BJ (cell line): ENCODE measurements around the gene TMEM140. TPM values are rescaled to one million over a fixed set of nuclear protein-coding genes. Genes with fewer than 3 reads are reported as not detected.

Experiments
- CTCF ChIA-PET: fragments of 350-600 bp; formaldehyde crosslinking; extraction: SDS; loops from one replicate; lab custom pipeline; 2021; ENCODE audit warnings: antibody characterized with exemption, inconsistent platforms; lab: Yijun Ruan, JAX
- POLR2A ChIA-PET: fragments of 300-600 bp; sonication (Branson Sonifier 250); formaldehyde crosslinking; extraction: SDS; loops from one replicate; lab custom pipeline; 2021; ENCODE audit warnings: antibody characterized with exemption; lab: Charles Lee
- DNase-seq: peaks from one replicate; pipeline ENCODE4 v3.0.0-alpha.2; 2011; ENCODE audit warnings: low read depth
- H3K27me3 ChIP-seq: 2 replicates; pipeline ENCODE4 v1.6.0; 2011; ENCODE audit warnings: low read length; ENCODE audit not compliant: control insufficient read depth, insufficient read depth
- H3K36me3 ChIP-seq: 2 replicates; pipeline ENCODE4 v1.5.1; 2011; ENCODE audit warnings: low read length; ENCODE audit not compliant: control insufficient read depth, insufficient read depth
- H3K4me3 ChIP-seq: 2 replicates; pipeline ENCODE4 v1.5.1; 2011; ENCODE audit warnings: low read depth, mild to moderate bottlenecking, control low read depth, low read length
- polyA minus RNA-seq: library from RNA; depleted of rRNA, polyadenylated mRNA; stranded (reverse); fragments of >200 nt; gene quantifications from 2 replicates; pipeline ENCODE4 v1.2.3, GENCODE V29; 2011; rRNA and poly(A)+ RNA removed
- polyA plus RNA-seq: library from polyadenylated mRNA; depleted of rRNA; stranded (reverse); fragments of >200 nt; gene quantifications from 2 replicates; pipeline ENCODE4 v1.2.3, GENCODE V29; 2011; rRNA removed
- TF ChIP-seq, protein P1 (sequence below): IDR thresholded peaks from 2 replicates; pipeline ENCODE4 v1.5.1; 2011; ENCODE audit warnings: low read depth, mild to moderate bottlenecking, control low read depth, inconsistent platforms, low read length, moderate library complexity; ENCODE audit not compliant: insufficient read depth

Gene TMEM140
- polyA plus RNA-seq (4.1 and 5.5 TPM in 2 replicates), polyA minus RNA-seq (2.0 and 2.6 TPM in 2 replicates)

- CTCF ChIA-PET: interaction anchor here (1.0 to 1.3 kb wide), 5 partner anchors 9 to 162 kb away, joined by 3 to 5 read pairs (median 4); partner anchors contain the start of gene AGBL3
- TF ChIP-seq, protein P1, sequence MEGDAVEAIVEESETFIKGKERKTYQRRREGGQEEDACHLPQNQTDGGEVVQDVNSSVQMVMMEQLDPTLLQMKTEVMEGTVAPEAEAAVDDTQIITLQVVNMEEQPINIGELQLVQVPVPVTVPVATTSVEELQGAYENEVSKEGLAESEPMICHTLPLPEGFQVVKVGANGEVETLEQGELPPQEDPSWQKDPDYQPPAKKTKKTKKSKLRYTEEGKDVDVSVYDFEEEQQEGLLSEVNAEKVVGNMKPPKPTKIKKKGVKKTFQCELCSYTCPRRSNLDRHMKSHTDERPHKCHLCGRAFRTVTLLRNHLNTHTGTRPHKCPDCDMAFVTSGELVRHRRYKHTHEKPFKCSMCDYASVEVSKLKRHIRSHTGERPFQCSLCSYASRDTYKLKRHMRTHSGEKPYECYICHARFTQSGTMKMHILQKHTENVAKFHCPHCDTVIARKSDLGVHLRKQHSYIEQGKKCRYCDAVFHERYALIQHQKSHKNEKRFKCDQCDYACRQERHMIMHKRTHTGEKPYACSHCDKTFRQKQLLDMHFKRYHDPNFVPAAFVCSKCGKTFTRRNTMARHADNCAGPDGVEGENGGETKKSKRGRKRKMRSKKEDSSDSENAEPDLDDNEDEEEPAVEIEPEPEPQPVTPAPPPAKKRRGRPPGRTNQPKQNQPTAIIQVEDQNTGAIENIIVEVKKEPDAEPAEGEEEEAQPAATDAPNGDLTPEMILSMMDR: peak; percentile 31; the same call in 1 of the 2 replicates
- no peaks in the 10 kb centered on the region for H3K27me3 ChIP-seq
- DNase-seq: no peak
- H3K36me3 ChIP-seq: no peaks in the 10 kb centered on the region
- H3K4me3 ChIP-seq: peak within 1 kb of the TSS; percentile 29
- POLR2A ChIA-PET: no interaction called here
Observed at GRCh38 chr7:135147899-135148721, at the start of gene TMEM140. Gene TMEM140, plus strand, starts transcription at chr7:135148072. Its CDS starts 16,370 bp downstream, at chr7:135164442.

GRCh38 chr7:135098391-135098790 is 49.5 kb upstream of the TMEM140 start:
- ChIA-PET POLR2A (no interaction called here), CTCF (no interaction called here)
- H3K4me3 ChIP-seq: no peak overlapping the region
- H3K36me3 ChIP-seq: no peaks in the 10 kb centered on the region
- no peak for DNase-seq
- H3K27me3 ChIP-seq: no peaks in the 10 kb centered on the region
- TF ChIP-seq, protein P1: no peak

DNA sequence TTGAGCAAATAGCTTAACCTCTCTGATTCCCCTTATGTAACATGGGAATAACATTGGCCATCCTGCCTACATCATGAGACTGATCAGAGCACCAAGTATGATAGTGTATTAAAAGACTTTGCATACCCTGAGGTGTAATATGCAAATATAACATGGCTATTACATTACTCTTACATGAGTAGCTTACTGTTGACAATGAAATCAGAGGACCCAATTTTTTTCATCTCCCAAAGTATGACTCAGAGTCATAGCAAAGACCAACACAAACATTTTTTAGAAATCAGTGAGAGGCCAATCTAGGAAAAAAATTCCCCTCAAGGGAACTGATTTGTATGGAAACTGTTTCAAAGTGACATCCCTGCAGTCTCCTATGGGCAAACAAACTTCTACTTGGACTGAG is 47.0 kb upstream of the TMEM140 start:
- CTCF ChIA-PET: no interaction called here
- POLR2A ChIA-PET: no interaction called here
- H3K4me3 ChIP-seq: no peak overlapping the region
- TF ChIP-seq, protein P1: no peak
- H3K36me3 ChIP-seq: no peaks in the 10 kb centered on the region
- peak; percentile 6 for DNase-seq
- no peaks in the 10 kb centered on the region for H3K27me3 ChIP-seq

- H3K36me3 ChIP-seq: no peaks in the 10 kb centered on the region
- no peaks in the 10 kb centered on the region for H3K27me3 ChIP-seq
- TF ChIP-seq, protein P1: no peak
- POLR2A ChIA-PET: no interaction called here
- H3K4me3 ChIP-seq: no peak overlapping the region
- CTCF ChIA-PET: no interaction called here
- no peak for DNase-seq
Observed at GRCh38 chr7:135102372-135102771, 45.5 kb upstream of the TMEM140 start.

DNA sequence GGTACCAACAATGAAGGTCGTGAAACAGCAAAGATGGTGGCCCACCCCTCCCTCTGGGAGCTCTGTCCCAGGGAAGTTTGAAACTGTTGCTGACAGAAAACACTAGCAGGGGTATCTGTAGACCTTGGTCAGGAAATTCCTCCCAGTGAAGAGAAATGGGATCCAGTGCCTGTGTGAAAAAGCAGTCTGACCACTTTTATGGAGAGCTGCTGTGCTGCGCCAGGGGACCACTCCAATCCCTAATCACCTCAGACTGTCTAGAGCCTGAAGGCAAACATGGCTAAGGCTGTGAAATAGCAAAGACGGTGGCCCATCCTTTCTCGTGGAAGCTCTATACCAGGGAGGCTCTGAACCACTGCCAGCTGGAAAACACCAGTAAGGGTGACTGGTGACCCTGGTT is 38.3 kb upstream of the TMEM140 start:
- Histone ChIP-seq H3K27me3 (no peaks in the 10 kb centered on the region; the same call in 1 of the 2 replicates), H3K36me3 (no peaks in the 10 kb centered on the region), H3K4me3 (no peak overlapping the region)
- CTCF ChIA-PET: no interaction called here
- DNase-seq: no peak
- TF ChIP-seq, protein P1: no peak
- POLR2A ChIA-PET: no interaction called here
